Fibroblast of skin of left quadriceps (primary cell): ENCODE measurements around the gene BLNK.
"Not testable (repeated sequence)": the region's sequence is repeated elsewhere in the genome, so short reads cannot be mapped to it uniquely, and the experiment has no call there.

Experiments
- DNase-seq, 2 experiments: peaks; one replicate each; pipeline ENCODE4 v3.0.0-alpha.2; 2013; ENCODE audit warnings: low read depth in 2 of 2

The BLNK gene

GRCh38 chr10:96225119-96225518 lies 46.2 kb downstream of the BLNK start:
- no peak for DNase-seq

DNA sequence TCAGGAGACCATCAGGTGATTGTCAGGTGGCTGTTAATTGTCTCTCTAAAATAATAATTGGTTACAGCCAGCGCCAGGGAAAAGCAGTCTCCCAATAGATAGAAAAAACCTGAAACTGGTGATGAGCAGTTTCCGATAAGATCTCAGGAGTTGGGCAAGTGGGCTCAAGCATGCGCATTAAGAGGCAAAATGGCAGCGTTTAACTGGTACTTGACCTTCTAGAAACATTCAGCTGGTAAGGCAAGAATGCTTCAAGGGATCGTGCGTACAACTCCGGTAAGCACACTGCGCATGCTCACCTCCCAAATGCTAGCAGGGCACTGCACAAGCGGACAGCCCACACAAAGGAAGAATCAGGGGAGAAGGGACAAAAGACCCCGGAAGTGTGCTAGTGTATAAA lies 48.5 kb downstream of the BLNK start:
- DNase-seq, result no peak

DNA sequence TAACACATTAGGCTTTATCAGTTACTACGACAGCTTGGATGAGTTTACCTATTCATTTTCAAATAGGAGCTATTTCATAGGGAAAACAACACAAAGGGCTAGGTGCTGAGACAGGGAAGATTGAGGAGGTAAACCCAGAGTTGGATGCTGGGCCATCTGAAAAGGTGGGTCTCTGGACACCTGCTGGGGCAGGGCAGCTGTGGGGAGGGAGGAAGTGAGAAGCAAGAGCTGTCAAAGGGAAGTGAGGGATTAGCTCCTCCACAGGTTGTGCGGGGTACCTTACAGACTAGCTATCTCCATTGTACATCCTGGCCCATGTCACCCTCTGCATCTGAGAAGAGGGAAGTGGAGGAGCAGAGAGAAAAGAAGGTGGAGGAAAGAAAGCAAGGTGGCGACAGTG lies 48.9 kb downstream of the BLNK start:
- no peak for DNase-seq

- DNase-seq, result no peak
Measured at GRCh38 chr10:96218826-96219225, 52.5 kb downstream of the BLNK start.

GRCh38 chr10:96217711-96218110 lies 53.7 kb downstream of the BLNK start:
- DNase-seq, result no peak

DNA sequence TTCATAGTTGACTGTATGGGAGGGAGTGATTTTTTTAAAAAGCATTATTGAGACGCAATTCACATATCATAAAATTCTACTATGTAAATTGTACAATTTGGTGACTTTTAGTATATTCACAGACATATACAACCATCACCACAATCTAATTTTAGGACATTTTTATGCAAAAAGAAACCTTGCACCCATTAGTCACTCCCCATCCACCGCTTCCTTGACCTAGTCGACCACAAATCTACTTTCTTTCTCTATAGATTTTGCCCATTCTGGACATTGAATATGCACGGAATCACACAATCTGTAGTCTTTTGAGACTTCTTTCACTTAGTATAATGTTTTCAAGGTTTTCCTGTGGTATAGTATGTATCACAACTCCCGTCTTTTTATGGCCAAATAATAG lies 54.6 kb downstream of the BLNK start:
- no peak for DNase-seq

- DNase-seq, result no peak
Measured at GRCh38 chr10:96212911-96213310, 58.5 kb downstream of the BLNK start.

GRCh38 chr10:96211764-96212163 lies 59.6 kb downstream of the BLNK start:
- DNase-seq, result no peak

DNA sequence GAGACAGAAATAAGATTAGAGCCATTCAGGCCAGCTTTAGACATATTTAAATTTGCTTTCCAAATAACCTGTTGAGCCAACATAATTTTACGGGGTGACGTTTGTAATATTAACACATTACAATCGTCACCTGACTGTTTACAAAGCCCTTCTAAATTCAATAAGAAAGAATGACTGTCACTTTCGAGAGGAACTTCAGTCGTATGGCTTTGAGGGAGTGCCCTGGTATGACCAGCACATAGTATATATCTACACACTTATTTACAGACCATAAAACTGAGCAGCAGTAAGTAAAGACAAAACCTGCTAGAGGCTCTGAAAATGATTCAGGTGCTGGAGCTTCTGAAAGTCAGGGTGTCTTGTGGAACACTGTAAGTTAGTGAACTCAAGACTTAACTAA lies 62.4 kb downstream of the BLNK start:
- DNase-seq, result no peak

DNA sequence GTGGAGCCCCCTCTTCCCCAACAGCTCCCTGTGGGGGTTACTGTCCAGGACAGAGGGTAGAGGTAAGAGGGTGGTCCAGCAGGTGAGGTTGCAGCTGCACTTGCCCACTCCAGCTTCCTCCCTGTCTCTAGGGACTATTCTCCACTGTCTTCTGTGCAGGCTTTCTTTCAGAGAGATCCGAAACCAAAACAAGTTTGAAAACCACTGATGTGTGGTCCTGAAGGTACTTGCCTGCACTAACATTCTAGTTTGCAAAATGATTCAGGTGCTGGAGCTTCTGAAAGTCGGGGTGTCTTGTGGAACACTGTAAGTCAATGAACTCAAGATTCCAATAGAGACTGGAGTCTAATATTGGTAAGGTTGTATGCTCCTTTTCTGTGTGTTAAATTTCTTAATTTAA lies 63.1 kb downstream of the BLNK start:
- no peak for DNase-seq

GRCh38 chr10:96205580-96205979 lies 65.8 kb downstream of the BLNK start:
- DNase-seq, result no peak

DNA sequence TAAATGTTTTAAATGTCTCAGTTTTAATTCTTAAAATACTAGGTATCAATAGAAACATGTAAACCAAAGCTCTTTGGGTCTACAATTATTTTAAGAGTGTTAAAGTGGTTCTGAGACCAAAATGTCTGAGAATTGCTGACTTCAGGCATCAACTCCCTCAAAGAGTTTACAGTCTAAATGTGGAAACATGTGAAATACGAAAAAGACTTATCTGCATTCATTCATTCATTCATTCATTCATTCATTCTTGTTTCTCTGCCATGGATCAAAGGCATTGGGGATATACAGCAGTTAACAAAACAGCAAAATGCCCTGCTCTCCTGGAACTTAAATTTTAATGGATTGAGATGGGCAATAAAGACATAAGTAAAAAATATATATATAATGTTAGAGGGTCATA lies 69.8 kb downstream of the BLNK start:
- no peak for DNase-seq

GRCh38 chr10:96189505-96189904 lies 81.9 kb downstream of the BLNK start:
- not testable (repeated sequence) for DNase-seq

GRCh38 chr10:96188916-96189315 lies 82.5 kb downstream of the BLNK start:
- DNase-seq, result no peak

- no peak for DNase-seq
Measured at GRCh38 chr10:96188421-96188820, 82.9 kb downstream of the BLNK start.

GRCh38 chr10:96176985-96177384 lies 94.4 kb downstream of the BLNK start:
- no peak for DNase-seq

DNA sequence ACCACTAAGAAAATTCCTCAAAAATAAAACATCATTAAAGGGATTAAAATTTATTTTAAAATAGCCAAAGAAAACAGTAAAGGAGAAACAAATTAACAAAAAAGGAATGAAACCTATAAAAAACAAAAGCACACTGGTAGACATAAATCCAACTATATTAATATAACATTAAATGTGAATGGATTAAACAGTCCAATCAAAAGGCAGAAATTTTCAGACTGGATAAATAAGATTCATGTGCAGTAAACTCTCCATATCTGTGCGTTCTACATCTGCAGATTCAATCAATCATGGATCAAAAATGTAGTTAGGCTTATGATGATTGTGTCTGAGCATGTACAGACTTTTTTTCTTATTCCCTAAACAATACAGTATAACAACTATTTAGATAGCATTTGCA lies 98.7 kb downstream of the BLNK start:
- DNase-seq, result no peak

DNA sequence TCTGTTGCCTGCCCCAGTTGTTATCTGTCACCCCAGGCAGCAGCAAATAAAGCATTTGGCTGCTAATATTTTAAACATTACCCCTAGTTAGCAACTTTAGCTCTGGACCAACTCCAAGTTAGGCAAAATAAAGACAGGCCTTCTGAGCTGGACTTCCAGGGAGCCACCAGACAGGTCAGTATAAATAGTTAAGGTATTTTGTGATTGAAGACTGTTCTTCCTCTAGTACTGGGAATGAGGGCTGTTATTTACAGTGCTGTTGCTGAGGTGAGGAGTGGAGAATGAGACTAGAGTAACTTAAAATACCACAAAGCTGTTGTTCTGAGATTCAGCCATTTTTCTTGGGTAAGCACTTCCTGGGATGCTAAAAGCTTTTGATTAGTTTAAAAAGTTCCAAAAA lies 101.1 kb downstream of the BLNK start:
- no peak for DNase-seq

GRCh38 chr10:96168546-96168945 lies 102.8 kb downstream of the BLNK start:
- DNase-seq, result no peak

- DNase-seq, result no peak
Measured at GRCh38 chr10:96165726-96166125, 105.6 kb downstream of the BLNK start.

DNA sequence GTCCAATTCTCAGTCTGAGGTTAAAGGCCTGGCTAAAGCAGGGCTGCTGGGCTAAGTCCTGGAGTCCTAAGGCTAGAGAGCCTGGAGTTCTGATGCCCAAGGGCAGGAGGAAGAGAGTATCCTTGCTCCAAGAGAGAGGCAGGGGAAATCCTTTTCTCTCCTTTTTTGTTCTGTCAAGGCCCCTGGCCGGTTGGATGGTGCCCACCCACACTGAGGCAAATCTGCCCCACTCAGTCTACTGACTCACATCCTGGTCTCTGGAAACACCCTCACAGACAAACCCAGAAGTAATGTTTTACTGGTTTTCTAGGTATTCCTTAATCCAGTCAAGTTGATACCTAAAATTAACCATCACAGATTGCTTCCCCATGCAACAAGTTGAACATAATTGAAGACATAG lies 118.3 kb downstream of the BLNK start:
- DNase-seq, result no peak

DNA sequence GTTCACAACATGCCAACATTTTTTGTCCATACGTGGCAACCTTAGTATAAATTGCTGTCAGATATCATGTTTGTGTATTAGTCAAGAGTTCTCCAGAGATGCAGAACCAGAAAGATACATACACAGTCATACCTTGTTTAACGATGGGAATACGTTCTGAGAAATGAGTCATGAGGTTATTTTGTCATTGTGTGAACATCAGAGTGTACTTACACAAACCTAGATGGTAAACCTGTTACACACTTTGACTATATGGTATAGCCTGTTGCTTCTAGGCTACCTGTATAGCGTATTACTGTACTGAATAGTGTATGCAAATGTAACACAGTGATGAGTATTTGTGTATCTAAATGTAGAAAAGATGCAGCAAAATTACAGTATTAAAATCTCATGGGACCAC lies 118.9 kb downstream of the BLNK start:
- DNase-seq, result no peak
